Ovary (tissue), 3 donors: Measurements from ENCODE around the gene RAPH1.

Source experiments
- CTCF ChIP-seq, 3 donors: fragments of 450-650 bp in 2 of 3; fragments of 200-600 bp in 1 of 3; IDR thresholded peaks; one replicate each; pipeline versions ENCODE4 v1.5.1 to v1.8.0; 2016 to 2022; ENCODE audit warnings: antibody characterized with exemption in 3 of 3, mild to moderate bottlenecking in 1 of 3
- POLR2A ChIP-seq: fragments of 450-650 bp; IDR thresholded peaks from one replicate; pipeline ENCODE4 v1.6.1; 2017; ENCODE audit warnings: antibody characterized with exemption, mild to moderate bottlenecking, moderate library complexity
- donor health status: DM: no; HTN: no; CAD: no.

- TF ChIP-seq CTCF (IDR thresholded peaks at IDR 0.05): no peak
- TF ChIP-seq POLR2A: no peak
Measured at GRCh38 chr2:203432811-203433210, 102.3 kb downstream of the RAPH1 start.
